CD4-positive, alpha-beta T cell treated with Interleukin-17A for 1 hour (primary cell): ENCODE data around the gene PRKRIP1.
"Not testable (repeated sequence)": the region's sequence is repeated elsewhere in the genome, so short reads cannot be mapped to it uniquely, and the experiment has no call there.

Experiments
- DNase-seq: peaks from one replicate; pipeline ENCODE4 v3.0.0-alpha.2; 2020

Gene PRKRIP1

DNA sequence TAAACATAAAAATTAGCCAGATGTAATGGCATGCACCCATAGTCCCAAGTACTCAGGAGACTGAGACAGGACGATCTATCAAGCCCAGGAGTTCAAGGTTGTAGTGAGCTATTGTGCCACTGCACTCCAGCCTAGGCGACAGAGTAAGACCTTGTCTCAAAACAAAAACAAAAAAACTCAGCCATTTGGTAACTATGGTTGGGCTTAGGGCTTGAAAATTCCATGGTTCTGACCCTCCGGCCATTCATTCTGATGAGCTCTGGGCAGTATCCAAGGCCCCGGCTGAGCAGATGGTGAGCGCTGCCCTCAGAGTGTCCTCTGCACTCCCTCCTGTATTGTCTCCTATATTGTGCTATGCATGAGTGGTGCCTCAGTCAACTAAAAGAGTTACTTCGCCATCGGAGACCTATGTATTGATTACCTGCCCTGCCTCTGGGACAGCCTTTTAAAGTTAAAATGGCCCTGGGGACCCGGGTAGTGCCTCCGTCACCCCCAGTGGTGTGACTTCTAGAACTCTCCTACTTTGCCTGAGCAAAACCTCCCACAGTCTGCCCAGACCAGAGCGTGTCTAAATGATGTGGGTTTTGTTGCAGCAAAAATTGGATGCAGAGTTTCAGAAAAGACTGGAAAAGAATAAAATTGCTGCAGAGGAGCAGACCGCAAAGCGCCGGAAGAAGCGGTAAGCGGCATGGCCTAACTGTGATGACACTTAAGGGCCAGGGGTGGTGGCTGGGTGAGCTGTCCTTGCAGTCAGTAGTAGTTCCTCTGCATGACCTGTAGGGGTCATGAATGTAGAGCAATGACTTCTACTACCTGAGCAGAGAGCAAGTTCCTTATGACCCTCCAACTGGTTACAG lies 8.1 kb downstream of the PRKRIP1 start:
- peak; percentile 78 for DNase-seq

- DNase-seq: not testable (repeated sequence)
These were observed 8.7 kb downstream of the PRKRIP1 start for GRCh38 chr7:102404862-102405188.

DNA sequence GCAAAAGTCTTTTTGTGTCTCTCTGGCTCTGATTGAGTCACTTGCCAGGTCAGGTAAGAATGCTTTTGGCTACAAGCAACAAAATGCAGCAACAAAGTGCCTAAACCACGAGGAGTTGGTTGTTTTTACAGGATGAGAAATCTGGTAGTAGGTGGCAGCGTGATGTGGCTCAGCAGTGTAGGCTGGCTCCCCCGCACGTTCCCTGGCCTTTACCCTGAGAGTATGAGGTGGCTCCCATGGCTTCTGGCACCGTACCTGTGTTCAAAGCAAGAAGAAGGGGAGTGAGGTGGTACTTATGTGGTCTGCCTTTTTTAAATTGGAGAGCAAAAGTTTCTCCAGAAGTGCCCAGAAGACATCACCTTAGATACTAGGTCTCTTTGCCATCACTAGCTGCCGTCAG lies 11.7 kb downstream of the PRKRIP1 start:
- DNase-seq: no peak

- not testable (repeated sequence) for DNase-seq
These were observed 12.4 kb downstream of the PRKRIP1 start for GRCh38 chr7:102408530-102408929.

DNA sequence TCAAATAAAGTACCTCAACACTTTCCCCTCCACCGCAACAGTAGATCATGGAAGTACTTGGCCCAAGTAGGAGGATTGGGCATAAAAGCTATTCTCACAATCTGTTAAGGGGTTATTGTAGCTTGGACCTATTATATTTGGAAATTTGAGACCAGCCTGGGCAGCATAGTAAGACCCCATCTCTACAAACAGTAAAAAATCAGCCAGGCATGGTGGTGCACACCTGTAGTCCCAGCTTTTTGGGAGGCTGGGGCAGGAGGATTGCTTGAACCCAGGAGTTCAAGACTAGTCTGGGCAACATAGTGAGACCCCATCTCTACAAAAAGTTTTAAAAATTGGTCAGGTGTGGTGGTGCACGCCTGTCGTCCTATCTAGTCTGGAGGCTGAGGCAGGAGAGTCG lies 13.2 kb downstream of the PRKRIP1 start:
- DNase-seq: no peak

GRCh38 chr7:102410123-102410522 lies 14.0 kb downstream of the PRKRIP1 start:
- no peak for DNase-seq

- no peak for DNase-seq
These were observed 14.8 kb downstream of the PRKRIP1 start for GRCh38 chr7:102410918-102411317.

- DNase-seq: peak; percentile 60
These were observed 16.4 kb downstream of the PRKRIP1 start for GRCh38 chr7:102412548-102412947.

DNA sequence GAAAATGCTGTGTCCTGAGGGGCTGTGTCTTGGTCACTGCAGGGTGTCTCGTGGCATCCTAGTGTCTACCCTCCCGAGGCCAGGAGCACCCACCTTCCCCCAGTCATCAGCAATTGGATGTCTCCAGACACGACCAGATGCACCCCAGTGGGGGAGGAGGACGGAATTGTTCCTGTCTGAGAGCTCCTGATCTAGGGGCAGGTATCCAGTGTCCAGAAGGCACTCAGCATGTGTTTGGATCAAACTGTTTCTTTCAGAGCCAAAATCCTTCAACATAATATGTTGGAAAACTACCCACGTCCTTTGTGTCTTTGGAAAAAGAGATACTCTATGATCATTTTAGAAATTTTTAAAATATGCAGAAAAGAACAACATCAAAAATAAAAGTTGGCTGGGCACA lies 16.9 kb downstream of the PRKRIP1 start:
- DNase-seq: no peak

- no peak for DNase-seq
These were observed 17.4 kb downstream of the PRKRIP1 start for GRCh38 chr7:102413611-102414010.

DNA sequence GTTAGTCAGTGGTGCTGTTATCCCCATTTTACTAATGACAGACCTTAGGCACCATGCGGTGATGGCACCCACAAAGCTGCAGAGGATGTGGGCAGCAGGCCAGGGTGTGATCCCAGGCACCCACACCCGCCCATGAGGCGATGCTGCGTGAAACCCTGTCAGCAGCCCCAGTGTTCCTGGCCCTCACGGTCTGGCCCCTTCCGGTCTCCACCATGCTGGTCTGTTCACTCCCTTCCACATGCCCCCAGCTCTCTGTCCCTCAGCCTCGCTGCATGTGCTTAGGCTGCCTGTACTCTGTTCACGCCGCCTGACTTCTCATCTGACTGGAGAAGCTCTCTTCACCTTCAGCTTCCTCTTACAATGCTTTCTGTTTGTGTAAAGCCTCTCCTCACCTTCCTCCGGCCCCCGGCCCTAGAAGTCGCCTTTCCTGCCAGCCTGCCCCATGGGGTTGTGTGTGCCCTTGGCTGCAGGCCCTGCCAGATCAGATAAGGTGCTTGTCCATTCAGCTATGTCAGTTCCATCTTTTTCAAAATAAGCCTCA lies 19.6 kb downstream of the PRKRIP1 start:
- DNase-seq: peak; percentile 71

DNA sequence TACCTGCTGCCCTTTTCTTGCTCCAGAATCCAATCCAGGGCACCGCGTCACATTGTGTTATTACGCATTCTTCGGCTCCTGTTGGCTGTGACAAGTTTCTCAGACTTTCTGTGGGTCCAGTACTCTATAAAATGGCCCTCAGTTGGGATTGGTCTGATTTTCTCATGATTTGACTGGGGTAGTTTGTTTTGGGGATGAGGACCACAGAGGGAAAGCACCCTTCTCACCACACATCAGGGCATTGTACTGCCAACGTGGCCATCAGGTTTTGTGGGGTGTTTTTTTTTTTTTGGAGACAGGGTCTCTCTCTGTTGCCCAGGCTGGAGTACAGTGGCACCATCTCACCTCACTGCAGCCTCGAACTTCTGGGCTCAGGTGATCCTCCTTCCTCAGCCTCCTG lies 20.2 kb downstream of the PRKRIP1 start:
- DNase-seq: peak; percentile 41

- peak; percentile 46 for DNase-seq
These were observed 20.9 kb downstream of the PRKRIP1 start for GRCh38 chr7:102417105-102417504.

DNA sequence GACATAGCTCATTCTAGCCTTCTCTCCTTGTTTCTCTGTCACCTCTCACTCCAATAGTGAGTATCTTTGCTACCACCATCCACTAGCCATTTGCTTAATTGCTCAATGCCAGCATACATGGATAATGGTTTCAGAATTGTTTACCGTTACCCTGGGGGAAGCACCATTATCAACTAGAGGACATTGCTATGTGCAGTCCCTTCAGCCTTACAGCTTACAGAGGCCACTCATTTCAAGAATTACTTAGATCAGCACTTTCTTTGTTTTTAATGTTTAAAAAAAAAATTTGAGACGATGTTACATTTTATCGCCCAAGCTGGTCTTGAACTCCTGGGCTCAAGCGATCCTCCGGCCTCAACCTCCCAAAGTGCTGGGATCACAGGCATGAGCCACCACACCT lies 22.4 kb downstream of the PRKRIP1 start:
- DNase-seq: no peak

- no peak for DNase-seq
These were observed 25.6 kb downstream of the PRKRIP1 start for GRCh38 chr7:102421706-102422240.

DNA sequence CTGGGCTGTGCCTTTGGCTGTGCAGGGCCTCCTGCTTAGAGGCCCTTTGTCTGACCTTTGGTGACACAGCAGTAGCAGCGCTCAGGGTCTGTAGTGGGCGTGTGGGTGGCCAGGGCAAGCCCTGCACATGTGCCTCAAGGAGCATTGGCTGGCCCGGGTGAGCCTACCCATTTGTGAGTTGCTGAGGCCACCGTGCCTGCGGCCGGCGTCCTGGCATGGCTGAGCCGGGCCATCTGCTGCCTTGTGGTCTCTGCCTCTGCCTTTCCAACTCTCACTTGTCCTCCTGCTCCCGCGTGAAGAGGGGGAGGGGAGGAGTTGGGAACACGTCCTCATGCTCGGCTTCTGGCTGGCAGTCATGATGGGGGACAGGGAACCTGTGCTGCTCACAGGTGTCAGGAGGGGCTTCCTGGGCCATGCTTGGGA lies 28.0 kb downstream of the PRKRIP1 start:
- DNase-seq: no peak

DNA sequence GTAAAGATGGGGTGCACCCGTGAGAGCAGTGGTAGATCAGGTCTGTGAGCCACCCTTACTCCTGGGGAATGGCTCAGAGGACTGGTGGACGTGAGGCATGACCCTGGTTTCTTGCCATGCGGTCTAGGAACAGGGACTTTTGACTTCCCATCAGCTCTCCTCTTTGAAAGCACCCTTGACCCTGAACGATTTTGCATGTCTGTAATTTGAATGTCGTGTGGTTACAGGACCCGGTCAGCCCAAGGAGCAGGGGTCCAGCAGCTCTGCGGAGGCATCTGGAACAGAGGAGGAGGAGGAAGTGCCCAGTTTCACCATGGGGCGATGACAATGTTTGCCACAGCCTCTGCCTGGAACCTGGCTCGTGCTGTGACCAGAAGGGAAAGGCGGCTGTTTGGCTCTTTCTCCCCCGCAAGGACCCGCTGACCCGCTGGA lies 28.6 kb downstream of the PRKRIP1 start:
- no peak for DNase-seq

DNA sequence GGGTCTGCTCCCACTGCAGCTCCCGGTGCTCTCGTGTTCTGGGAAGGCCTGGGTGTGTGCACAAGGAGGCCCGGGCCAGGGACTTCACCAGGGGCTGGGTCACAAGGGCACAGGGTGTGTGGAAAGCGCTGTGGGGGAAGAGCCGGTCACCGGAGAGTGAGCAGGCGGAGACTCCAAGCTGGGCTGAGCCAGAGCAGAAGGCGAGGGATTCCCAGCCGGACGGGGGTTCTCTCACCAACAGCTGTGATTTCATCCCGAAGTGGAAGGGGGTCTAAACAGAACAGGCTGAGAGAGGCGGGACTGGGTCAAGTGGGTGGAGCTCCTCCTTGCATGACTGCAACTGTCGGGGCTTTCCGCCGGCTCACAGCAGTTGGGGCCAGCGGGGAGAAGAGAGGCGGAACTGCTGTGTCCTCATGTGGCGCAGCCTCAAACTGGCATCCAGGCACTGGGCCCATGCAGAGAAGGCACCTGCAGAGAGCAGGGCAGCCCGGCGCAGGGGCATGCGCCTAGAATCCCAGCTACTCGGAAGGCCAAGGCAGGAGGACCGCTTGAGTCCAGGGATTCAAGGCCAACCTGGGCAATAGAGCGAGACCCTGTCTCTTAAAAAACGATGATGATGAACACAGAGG lies 29.6 kb downstream of the PRKRIP1 start:
- DNase-seq: peak; percentile 92

DNA sequence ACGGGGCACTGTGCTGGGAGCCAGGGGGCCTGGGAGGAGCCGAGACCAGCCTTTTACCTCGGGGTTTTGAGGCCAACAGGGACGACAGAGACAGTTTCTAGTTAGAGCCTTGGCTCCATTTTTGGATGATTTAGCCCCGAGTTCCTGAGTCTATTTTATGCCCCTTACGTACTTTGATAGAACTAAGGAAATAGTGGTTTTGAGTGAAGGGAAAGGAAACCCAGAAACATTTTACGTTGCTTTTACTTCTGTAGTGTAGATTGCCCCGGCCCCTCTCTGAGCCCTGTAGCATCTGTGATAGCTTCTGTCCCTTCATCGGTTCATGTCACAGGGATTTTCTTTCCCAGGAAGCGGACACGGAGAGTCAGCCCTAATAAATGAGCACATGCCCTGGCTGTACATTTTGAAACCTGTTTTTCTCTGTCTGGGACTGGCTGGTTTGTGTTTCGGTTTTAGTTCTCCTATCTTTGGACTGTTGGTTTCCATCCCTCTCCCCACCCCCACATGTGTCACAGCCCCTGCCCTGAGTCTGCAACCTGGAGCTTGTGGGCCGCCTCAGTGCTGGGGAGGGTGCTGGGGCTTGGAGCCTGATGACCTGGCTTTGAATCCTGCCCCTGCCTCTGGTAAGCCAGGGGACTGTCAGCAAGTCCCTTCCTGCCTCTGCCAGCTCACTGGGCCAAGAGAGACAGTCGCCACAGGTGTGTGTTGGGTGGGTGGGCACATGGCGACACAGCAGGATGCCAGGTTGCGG lies 30.3 kb downstream of the PRKRIP1 start:
- peak; percentile 84 for DNase-seq

DNA sequence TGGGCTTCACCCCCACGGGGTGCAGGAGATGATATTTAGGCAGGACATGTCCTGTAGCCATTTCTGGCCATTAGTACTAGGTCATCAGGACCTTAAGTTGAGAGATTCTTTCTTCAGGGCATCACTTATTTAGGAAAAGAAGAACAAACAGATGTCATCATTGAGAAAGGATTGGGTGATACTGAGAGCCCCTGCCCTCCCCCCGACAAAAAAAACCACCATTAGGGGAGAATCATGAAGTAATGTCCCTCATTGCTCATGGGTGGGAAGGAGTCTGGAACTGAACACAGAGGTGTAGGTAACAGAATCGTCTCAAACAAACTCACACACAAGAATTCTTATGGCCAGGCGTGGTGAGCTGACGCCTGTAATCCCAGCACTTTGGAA lies 30.8 kb downstream of the PRKRIP1 start:
- no peak for DNase-seq

DNA sequence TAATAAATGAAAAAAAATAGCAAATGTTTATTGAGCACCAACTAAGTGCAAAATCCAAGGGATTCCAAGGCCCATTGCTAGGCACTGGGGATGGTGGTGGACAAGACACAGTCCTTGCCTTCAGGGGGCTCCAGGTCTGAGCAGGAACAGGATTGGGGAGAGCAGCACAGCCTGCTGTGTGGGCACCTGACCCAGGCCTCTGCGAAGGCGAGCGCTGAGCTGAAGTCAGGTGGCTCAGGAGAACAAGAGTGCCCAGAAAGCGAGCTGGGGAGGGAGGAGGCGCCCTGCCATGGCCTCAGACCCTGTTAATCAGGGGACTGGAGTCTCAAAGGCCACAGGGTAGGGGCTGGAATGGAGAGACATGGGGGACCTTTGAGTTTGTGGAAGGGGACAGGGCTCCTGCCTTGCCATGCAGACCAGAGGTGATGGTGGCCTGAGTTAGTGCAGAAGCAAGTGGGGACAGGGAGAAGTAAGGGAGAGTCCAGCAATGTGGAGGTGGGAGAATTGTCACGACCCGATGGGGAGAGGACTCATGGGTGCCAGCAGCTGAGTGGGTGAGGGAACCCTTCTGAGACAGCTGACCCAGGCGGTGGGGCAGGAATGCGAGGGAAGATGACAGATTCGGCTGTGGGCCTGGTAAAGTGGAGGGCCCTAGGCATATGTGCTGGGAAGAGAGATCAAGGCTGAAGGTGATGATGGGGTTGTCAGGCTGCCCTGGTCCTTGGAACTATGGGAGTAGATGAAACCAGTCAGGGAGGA lies 33.2 kb downstream of the PRKRIP1 start:
- no peak for DNase-seq

DNA sequence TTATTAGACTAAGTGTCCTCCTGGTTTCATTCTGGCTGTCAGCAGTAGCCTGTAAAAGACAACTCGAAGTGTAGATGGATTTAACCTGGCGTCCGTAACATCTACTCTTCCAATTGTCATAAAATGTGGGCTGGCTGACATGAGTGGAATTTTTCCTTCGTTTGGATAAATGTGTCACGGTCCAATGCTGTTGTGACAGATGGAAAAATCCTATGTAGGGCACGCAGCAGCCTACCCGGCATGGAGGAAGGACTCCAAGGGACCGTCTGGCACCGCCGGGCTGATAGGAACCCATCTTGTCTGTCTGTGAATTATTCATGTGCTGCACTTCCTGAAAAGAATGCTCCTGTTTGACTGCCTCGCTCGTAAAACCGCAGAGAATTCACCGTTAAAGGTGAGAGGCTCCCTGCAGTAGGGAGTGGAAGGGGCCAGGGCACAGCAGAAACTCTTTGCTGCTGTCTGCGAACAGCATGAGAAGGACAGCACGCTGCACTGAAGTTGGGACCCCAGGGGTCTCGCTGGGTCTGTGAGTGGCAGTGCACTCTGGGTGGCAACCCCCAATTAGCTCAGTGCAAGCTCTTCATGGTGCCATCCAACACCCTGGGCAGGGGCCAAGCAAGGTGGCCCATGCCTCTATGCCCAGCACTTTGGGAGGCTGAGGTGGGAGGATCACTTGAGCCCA lies 35.6 kb downstream of the PRKRIP1 start:
- peak; percentile 86 for DNase-seq
